Renal cortical epithelial cell (primary cell): ENCODE results near the gene FAM89B. TPM values are rescaled to one million over a fixed set of nuclear protein-coding genes. Genes with fewer than 3 reads are reported as not detected.

Source experiments
- DNase-seq: peaks from one replicate; pipeline ENCODE4 v3.0.0-alpha.2; 2011; ENCODE audit warnings: low read depth
- total RNA-seq: library from RNA; depleted of rRNA; stranded (reverse); fragments of >200 nt; gene quantifications from 2 replicates; pipeline ENCODE4 v1.2.3, GENCODE V29; 2014

The FAM89B gene
- total RNA-seq, 1 donor from 2014 or later = 14.8 TPM

DNA sequence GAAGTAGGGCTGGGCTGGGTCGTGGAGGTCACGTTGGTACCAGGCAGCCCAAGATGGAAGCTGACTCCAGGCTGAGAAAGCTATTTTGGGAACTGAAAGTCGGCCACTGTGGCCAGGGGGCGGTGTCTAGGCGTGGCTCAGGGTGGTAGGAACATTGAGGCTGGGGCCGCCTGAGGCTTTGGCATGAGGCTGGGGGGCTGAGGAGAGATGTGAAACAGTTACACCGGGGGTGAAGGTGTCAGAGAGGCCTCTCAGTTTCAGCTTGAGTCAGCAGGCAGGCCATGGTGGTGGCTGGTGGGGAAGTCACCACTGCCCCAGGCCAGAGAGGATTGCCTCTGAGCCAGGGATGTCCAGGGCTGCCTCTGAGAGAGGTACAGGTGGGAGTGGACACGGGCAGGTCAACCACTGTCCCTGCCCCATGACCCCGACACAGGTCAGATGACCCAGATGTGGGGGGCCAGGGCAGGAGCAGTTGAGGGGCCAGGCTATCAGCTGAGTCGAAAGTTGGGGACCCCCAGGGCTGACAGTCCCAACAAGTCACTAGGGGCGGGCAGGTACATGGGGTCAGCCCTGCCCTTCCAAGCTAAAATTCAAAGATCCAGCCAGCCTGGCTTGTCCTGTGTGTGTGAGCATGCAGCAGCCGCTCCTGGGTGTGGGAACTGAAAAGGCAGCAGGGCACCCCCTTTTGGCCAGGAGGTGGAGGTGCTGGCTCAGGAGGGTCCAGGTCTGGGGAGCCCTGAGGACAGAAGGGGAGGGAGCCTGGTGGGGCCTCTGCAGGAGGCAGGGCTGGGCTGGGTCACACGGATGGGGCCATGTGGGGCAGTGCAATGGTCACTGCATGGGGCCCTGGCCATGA is 16.1 kb downstream of the FAM89B start:
- peak; percentile 40 for DNase-seq

DNA sequence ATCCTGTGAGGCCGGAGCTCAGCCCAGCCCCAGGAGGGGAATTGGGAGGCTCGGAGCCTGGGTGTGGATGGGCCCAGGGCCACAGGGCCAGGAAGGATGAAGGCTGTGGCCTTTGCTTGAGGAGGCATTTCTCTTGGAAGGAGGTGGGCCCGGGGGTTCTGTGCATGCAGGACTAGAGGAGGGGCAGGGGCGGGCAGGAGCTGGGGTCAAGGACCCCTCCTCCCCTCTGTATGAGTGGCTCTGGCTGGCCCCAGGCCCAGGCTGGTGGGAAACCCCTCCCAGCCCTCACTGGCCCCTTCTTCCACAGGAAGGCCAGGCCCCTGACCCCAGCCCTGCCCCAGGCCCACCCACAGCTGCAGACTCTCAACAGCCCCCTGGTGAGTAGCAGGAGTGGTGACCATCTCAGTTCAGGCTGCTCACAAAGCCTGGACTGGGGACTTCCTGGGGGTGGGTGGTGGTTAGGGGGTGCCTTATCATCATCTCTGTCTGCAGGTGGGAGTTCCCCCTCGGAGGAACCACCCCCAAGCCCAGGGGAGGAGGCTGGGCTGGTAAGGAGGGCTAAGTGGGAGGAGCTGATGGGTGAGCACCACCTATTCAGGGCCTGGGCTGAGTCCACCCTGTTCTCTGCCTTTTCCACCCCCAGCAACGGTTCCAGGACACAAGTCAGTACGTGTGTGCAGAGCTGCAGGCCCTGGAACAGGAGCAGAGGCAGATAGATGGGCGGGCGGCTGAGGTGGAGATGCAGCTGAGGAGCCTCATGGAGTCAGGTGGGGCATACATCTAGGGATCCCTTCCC is 17.3 kb downstream of the FAM89B start:
- DNase-seq = no peak

DNA sequence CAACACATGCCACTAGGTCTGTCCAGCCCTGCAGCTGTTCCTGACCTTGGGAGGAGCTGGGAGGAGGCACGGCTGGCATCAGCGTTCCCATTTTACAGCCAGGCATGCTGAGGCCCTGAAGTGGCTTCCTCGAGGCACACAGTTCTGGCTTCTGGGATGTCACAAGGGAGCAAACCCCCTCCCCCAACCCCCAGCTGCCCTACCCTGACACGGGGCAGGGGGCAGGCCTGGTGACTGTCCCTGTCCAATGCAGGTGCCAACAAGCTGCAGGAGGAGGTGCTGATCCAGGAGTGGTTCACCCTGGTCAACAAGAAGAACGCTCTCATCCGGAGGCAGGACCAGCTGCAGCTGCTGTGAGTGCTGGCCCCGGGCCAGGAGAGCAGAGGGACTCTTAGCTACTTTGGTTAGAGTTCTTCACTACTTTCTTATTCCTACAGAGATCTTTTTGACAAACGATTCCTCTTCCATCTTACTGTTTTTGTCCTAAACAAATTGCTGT is 18.0 kb downstream of the FAM89B start:
- no peak for DNase-seq

DNA sequence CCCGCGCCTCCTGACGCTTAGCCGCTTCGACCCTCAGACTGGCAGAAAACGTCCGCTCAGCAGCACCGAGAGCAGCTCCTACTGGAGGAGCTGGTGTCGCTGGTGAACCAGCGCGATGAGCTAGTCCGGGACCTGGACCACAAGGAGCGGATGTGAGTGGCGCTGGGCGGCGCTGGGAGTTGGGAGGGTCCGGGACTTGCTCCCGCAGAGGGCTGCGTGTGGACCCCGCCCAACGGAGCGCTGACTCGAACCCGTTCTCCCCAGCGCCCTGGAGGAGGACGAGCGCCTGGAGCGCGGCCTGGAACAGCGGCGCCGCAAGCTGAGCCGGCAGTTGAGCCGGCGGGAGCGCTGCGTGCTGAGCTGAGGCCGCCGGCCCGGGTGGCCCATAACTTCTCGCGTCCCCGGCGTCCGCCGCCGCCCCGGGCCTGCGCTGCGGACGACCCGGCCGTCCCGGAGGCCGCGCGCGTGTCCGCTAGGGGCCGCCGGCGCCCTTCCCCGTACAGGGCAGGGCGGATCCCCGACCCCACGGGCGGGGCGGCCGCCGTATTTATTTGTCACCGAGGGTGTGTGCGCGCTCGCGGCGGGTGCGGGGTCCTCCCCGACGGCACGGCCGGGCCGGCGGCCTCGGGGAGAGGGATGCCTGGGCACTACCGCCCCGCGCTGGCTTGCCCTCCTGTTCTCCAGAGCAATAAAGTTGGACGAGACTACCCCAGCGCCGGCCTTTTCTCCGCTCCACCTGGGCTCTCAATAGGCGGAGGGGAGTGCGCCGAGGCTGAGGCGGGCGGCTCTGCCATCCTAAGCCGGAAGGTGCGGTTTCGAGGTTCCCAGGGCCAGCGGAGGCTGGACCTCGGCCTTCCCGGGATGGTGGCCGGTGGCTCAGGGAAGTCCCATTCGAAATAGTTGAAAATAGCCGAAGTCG is 19.9 kb downstream of the FAM89B start:
- DNase-seq = peak; percentile 21

DNA sequence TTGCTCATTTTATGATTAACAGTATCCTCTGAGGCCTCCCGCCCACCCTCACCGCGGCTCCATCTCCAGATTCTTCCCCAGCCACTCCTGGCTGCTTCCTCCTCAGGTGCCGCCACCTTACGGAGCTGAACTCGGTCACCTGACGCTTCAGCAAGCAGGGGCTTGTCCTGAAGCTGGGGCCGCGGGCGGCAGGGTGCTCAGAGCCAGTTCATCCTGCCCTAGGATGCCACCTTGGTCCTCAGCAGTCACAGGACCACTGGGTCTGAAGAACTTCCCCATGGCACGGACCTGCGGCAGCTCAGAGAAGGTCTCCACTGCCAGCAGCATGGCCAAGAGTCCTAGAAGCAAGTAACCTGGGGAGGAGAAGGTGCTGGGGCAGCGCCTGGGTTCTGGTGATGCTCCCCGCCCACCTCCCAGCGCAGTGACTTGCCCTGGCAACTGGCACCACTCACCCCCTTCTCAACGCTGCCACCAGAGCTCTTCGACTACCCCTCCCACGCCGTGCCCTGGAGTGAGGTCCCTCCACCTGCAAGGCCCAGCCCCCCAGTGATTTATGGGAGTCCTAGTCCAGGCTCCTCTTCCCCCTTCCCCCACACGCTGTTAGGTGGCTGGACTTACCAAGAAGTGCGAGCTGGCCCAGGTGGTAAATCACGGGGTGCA is 20.6 kb downstream of the FAM89B start:
- DNase-seq = no peak

DNA sequence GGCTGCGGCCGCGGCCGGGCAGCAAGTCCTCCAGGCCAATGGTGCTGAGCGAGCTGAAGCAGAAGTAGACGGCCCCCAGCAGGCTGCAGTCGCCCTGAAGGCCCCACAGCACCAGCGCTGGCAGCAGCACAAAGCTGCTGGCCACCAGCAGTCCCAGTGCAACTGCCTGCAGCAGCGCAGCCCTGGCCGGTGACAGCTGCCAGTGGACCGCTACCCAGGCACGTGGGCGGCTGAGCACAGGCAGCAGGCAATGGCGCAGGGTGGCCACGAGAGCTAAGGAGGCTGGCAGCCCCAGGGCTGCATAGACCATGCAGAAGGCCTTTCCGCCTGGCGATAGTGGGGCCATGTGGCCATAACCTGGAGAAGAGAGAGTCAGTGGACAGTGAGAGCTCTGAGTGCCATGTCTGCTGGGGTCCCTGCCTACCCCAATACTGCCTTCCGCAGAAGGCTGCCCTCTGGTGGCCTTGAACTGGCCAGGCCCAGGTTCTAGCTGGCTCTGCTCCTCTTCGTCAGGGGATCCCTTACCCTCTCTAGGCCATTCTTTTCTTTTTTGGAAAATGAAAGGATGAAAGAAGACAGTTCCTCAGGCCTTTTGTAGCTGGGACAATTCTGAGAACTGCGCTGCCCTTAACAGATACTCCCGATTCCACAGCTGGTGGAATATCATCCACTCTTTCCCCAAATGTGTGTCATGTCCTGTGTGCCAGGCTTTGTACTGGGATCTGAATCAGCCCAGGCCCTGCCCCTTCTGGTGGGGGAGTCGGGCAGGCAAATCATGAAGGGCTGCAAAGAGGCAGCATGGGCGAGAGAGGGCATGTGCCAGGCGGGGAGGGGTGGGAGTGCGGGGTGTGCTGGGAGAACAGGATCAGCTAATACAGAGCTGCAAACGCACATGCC is 21.4 kb downstream of the FAM89B start:
- DNase-seq = no peak

DNA sequence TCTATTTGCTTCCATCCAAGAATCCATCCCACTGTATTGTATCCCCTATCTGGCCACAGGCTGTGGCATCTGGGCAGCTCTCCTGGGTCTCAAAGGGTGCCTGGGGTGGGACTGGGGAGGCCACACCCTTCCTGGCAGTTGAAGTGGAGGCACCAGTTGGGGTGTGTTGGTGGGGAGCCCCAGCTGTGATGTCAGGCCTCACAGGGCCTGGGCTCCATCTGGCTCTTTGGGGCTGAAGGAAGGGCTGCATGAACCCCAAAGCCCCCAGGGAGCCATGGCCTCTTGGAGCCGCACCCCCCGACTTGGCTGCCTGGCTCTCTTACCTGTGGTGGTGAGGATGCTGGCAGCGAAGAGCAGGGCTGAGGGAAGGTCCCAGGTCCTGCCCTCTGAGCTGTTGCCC is 22.8 kb downstream of the FAM89B start:
- no peak for DNase-seq

DNA sequence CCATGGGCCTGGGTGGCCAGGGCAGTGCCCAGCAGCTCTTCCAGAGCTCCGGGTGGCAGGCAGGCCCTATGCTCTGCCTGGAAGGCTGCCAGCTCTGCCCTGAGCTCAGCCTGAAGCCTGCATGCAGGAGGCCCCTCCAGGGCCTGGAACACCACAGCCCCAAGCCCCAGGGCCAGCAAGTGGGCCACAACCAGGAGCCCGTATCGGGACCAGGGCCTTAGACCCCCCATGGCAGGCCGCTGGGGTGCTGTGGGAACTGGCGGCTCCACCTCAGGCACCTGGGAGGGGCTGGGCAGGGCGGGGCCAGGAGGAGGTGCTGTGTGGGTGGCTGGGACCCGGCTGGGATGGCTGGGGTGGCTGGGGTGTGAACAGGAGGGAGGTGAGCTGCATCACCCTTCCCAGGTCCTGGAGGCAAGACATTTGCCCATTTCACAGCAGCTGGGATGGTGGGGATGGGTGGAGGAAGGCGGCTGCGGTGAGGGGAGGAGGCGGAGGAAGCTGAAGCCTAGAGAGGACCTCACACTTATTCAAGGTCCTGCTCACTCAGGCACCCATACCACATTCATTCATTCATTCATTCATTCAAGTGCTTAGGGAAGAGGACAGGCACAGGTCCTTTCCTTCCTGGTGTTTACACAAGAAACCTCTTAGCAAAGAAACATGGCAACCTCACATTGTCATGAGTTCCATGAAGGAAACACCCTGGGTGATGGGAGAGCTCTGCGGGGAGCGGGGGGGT is 23.4 kb downstream of the FAM89B start, which contains the start of gene KCNK7:
KCNK7 (minus strand) TSS at position 258 of the 739 bp plus-strand sequence; CDS start at position 230, 28 bp downstream.
- DNase-seq = no peak

DNA sequence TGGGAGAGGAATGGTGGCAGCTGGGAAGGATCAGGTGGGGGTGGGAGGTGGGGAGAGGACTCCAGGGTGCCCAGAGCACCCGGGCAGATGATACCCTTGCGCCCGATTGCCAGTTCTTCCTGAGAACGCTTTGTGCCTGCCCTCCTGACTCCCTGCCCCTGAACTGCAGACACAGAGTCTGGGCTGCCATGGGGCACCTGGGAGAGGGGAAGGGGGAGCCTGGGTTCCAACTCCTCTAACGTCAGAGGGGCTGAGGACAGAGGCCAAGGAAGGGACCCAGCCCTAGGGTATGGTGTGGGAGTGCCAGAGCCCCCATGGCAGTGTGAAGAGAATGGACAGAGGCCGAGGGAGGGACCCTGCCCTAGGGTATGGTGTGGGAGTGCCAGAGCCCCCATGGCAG is 24.2 kb downstream of the FAM89B start:
- no peak for DNase-seq

DNA sequence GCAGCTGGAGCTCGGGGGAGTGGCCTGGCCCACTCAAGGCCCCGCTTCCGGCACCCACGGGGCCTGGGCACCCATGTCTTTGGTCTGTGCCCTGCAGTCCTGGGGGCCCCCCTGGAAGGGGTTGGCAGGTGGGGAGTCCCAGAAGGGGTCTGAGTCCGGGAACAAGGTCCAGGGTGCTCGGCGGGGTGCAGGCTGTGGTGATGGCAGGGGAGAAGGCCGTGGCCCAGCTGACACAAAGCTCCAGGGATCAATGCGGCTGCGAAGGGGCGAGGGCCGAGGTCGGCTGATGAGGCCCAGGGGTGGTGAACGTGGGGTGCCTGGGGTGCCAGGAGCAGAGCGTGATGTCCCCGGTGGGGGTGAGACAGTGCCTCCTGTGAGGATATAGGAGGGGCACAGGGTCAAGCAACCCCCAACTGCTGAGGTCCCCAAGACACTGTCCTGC is 25.9 kb downstream of the FAM89B start:
- DNase-seq = no peak

DNA sequence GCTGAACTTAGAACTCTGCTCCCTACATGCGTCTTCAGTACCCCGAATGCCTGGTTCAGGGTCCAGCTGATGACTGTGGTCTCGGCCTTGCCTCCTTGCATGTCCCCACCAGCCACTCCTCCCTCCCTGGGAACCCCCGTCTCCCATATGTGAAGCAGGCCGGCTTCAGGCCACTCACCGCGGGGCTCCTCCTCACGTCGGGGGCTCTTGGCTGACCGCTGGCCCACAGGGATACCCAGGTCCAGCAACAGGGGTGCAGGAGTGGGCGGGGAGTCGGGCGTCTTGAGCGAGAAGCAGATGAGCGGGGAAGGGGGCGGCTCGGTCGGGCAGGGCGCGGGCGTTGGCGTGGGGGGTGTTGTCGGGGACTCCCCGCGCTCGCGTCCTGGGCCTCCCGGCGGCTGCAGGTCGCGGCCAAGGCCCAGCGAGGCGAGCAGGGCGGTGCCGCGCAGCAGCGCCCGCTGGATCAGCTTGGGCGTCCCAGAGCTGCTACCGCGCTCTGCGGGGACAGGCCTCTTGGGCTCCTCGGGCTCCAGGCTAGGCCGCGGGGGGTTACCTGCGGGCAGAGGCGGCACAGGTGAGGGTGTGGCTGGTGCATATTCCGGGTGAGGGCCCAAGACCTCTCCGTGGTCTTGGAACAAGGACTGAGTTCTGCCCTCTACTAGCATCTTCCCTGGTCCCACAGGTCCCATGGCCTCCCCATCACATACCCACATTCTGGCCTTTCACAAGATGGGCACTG is 27.0 kb downstream of the FAM89B start:
- DNase-seq = no peak

DNA sequence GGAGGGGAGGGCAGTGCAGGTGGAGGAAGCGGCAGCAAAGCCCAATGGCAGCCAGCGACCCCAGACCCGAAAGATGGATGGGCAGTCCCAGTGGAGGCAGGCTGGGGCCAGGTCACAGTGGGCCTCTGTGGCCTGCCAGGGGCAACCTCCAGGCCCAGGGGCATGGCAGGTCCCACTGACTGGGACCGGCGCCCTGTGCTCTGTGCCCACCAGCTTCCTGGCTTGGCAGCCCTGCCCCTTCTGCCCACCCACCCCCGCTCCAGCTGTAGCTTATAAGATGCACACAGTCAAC is 27.6 kb downstream of the FAM89B start:
- no peak for DNase-seq

DNA sequence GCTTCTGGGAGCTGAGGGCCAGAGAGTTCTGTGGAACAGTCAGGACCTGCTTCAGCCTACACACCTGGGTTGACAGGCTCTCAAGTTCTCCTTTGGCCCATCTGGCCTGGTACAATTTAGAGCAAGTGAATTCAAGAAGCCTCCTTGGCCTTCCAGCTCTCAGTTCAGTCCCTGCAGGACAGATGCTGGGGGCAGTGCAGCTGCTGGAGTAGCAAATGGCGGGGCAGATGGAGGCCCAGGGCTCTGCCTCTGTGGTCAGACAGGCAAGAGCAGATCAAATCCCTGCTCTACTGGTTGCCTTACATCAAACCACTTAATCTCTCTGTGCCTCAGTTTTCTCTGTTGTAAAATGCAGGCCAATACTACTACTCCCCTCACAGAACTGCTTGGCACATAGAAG is 31.9 kb downstream of the FAM89B start:
- no peak for DNase-seq

DNA sequence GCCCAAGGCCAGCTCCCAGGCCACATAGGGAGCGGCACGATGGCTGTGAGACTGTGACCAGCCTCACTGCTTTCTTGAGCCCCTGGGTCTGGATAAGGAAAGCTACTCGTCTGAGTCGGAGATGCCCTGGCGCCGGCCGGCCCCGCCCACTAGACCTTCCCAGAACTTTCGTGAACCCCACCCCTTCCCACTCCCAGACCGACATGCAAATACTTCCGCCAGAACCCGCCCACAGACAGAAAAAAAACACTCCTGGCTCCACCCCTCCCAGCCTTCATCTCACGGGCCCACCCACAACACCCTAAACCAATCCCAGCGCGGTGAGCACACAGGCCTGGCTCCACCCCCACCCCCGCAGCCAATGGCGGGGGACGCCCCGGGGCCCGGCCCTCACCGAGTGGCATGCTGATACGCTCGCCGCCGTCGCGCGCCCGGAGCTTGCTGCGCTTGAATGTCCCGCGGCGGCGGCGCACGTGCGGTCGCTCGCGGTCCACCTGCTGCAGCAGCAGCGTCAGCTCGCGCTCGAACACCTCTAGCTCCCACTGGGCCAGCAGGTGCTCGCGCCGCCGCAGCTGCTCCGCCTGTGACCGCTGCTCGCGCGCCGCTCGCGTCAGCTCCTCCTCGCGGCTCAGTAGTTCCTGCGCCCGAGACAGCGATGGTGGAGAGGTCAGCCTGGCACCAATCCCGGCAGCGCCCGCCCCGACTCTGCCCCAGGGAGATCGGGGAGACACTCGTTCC is 34.7 kb downstream of the FAM89B start:
- DNase-seq = peak; percentile 90

DNA sequence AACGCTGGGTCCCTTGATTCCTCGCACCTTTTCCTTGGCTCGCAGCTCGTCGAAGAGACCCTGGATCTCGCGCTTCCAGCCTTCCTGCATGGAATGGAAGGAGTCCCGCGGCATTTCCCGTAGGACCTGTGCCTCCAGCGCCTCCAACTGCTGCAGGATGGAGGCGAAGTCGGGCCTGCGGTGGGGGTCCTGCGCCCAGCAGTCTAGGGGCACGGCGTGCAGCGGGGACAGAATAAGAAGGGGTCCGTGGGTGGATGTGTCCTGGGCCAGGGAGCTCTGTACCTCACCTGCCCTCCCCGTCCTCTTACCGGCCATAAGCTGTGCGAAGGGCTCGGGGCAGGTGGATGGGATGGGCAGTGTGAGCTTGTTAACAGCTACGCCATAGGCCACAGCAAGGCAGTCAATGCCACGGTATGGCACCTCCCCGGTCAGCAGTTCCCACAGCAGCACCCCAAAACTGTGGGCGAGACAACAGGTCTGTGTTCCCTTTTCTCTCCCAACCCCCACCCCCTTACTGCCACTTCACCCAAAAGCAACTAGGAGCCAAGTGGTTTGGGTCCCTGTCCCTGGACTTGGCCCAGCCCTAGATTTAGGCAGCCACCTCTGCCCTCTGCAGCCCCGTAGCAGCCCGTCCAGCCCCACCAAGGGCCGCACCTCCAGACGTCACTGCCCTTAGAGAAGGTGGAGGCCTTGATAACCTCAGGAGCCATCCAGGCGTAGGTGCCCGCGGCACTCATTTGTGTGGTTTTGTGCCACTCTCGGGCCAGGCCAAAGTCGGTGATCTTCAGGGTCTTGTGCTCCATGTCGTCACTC is 35.5 kb downstream of the FAM89B start:
- no peak for DNase-seq

DNA sequence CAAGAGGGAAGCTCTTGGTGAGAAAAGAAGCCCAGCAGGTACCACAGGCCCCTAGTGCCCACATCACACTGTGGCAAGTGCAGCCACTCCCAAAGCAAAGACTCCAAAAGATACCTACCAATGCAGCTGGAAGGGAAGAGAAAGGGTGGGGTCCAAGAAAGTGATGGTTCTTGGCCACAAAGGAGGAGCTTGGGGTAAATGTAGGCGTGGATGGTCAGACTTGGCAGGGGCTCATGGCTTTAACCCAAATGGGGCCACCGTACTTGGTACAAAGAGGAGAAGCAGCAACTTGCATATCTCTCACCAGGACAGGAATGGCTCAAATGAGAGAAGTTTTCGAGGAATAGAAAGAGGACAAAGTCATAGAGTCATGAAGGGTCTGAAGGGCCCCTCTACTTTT is 36.9 kb downstream of the FAM89B start:
- no peak for DNase-seq

DNA sequence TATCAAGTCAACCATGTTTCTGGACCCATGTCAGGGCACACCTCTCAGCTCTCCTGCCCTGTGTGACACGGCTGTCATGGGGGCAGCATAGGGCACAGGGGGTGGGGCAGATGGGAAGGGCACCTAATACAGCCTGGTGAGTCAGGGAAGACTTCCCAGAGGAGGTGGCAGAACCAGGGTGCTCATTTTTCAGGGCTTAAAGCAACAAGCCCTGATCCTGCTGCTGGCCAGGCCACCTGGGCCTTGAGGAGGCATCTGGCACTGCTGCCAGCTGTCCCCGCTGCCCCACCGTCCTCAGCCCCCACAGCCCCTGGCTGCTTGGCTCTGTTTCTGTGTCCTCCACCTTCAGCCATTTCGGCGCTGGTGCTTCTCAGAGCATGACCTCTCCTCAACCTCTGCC is 37.3 kb downstream of the FAM89B start:
- no peak for DNase-seq
